Cardiac fibroblast (primary cell): ENCODE measurements around the gene PLXNA4.

Source experiments
- DNase-seq, 2 donors: peaks; one replicate each; pipeline versions ENCODE4 v3.0.0 to v3.0.0-alpha.2; 2010; ENCODE audit warnings: low read depth in 2 of 2
- H3K4me3 ChIP-seq, 2 donors: replicated peaks in 1 of 2; 1 replicate in 1 of 2; 2 replicates in 1 of 2; pipeline ENCODE4 v1.5.1; 2011; ENCODE audit warnings: low read depth in 2 of 2, low read length in 2 of 2, mild to moderate bottlenecking in 2 of 2, moderate library complexity in 1 of 2
- TF ChIP-seq, protein P1 (sequence below): IDR thresholded peaks from one replicate; pipeline ENCODE4 v1.5.1; 2011; ENCODE audit warnings: low read depth, mild to moderate bottlenecking, low read length, inconsistent platforms

The PLXNA4 gene

DNA sequence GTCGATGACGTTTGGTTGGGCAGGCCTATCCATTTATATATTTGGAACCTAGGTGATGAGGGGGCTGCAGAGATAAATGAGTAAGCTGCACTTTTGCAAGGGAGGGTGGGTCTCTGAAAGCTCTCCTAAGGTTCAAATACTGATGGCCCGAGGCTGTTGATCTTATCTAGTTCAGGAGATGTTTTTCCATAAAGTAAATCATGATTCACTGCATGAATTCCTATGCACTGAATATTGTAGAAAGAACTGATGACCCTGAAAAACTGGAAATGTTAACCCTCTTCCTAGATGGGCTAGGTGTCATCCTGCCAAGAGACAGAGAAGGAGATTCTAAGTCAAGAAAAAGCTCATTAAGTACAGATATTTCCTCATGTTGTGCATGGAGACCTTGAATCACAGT, 459.9 kb downstream of the PLXNA4 start:
- TF ChIP-seq, protein P1, sequence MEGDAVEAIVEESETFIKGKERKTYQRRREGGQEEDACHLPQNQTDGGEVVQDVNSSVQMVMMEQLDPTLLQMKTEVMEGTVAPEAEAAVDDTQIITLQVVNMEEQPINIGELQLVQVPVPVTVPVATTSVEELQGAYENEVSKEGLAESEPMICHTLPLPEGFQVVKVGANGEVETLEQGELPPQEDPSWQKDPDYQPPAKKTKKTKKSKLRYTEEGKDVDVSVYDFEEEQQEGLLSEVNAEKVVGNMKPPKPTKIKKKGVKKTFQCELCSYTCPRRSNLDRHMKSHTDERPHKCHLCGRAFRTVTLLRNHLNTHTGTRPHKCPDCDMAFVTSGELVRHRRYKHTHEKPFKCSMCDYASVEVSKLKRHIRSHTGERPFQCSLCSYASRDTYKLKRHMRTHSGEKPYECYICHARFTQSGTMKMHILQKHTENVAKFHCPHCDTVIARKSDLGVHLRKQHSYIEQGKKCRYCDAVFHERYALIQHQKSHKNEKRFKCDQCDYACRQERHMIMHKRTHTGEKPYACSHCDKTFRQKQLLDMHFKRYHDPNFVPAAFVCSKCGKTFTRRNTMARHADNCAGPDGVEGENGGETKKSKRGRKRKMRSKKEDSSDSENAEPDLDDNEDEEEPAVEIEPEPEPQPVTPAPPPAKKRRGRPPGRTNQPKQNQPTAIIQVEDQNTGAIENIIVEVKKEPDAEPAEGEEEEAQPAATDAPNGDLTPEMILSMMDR: no peak
- H3K4me3 ChIP-seq: no peak overlapping the region
- no peak for DNase-seq

DNA sequence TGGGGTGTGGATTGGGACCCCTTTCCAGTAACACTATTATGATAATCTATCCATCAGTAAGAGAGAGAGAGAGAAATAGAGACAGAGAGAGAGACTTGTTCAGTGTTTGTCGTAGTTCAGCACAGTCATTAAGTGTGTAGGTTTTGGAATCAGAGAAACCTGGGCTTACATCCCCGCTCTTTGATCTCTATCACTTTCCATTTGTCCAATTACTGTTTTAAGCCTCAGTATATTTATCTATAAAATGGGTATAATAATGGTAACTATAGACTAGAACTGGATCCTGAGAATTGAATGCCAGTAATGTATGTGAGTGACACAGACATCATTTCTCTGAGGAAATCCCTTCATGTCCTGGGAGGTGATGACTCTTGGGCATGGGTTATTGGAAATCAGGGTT, 460.5 kb downstream of the PLXNA4 start:
- TF ChIP-seq, protein P1: no peak
- no peak overlapping the region for H3K4me3 ChIP-seq
- DNase-seq: no peak

DNA sequence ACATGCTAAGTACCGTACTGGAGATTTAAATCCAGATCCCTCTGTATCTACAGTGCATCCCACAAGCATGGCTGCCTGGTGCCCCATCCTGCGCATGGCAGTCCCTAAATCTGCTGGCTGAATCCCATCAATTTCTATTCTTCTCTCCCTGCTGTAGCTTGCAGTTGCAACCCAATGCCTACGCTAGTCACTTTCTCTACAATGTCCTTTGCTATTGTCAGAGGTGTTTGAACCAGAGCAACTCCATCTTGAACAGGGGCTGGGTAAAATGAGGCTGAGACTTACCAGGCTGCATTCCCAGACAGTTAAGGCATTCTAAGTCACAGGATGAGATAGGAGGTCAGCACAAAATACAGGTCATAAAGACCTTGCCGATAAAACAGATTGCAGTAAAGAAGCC, 461.2 kb downstream of the PLXNA4 start:
- DNase-seq: no peak
- TF ChIP-seq, protein P1: no peak
- no peak overlapping the region for H3K4me3 ChIP-seq

DNA sequence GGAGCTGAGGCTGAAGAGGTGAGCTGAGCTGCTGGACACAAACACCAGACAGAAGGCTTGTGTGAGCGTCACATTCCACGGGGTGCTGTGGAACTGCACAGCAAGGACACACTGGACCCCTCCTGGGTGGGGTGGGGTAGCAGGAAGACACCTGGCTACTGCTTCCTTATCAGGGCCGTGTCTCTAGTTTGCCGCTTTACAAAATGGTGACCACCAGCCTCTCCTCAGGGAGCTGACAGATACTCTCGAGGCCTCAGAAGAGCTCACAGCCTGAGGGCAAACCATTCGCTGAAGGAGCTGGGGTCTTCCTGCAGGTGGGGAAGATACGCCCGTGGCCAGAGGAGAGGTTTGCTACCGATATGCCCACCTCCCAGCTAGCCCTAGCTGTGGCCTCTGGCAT, 461.9 kb downstream of the PLXNA4 start:
- no peak overlapping the region for H3K4me3 ChIP-seq
- TF ChIP-seq, protein P1: no peak

DNA sequence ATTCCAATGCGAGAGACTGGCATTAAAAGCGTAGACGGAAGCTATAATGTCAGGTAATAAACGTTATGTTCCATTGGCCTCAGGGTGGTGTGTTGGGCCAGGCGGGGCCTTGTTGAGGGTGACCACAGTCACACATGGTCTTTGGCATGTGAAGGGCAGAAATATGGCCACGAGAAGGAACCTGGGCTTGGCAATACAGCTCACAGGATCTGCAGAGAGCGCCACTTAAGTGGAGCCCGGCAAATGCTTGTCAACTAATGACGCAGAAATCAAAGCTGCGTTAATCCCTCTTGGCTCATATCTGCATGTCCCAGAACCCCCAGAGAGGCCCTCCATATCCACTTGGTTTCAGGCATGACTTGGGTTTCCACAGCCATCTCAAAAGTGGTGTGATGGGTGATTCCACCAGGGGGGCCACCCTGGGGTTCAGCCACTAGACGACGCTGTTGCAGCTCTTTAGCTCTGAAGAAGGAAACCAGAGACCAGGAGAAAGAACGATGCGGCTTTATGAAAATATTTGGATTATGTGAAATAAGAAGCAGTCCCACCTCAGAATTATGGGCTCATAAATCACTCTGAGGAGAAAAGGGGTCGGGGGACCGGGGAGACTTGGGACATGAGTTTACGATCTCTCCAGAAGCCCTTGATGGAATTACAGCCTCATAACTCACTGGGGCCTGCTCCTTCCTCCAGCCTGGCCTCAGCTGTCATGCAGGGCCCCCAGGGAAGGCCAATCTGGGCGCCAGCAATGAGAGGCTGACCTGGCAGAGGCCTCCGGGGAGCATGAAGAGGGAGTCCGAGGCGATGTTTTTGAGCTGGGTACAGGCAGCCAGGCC, 462.5 kb downstream of the PLXNA4 start:
- DNase-seq: no peak
- TF ChIP-seq, protein P1: no peak
- no peak overlapping the region for H3K4me3 ChIP-seq

More for the DNA sequence above, 461.9 kb downstream of the PLXNA4 start:
- no peak for DNase-seq

DNA sequence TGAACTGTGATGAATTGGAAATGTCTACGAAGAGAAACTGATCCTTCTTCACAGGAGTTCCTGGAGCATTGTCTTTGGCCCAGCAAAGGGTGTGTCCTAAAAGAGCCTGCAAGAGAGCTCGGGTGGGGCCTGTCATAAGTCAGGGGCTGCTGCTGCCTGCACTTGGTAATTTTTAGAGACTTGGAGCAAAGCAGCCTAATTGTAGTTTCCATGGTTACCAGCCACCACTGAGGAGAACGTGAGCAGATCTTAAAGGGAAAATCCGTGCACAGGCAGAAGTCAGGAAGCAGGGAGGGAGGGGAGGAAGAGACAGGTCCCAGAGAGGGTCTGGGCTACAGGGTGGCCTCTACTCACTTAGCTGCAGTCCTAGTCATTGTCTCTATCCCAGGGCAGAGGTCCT, 463.6 kb downstream of the PLXNA4 start:
- peak in 1 of 2 donors; percentile 2 for DNase-seq
- TF ChIP-seq, protein P1: no peak
- no peak overlapping the region for H3K4me3 ChIP-seq

DNA sequence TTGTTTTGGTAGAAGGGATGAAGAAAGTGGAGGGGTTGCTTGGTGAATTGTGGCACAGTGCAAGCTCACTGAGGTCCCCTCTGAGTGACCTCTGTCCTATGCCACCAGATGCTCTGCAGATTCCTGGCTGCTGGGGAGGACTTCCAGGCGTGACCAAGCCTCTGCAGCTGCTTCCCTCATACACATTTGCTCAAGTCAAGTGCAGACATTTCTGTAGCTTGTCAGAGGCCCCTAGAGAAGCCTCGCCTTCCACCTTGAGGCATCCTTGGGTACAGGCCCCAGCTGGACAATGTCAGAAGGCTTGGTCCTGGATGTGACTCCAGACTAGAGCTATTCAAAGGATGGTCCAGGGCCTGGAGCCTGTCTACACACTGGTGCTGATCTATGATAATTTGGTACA, 464.2 kb downstream of the PLXNA4 start:
- TF ChIP-seq, protein P1: no peak
- no peak for DNase-seq
- H3K4me3 ChIP-seq: no peak overlapping the region
